ENCODE data around the gene ARF1.

Gene ARF1

GRCh38 chr1:228084325-228084724 lies 1.8 kb downstream of the ARF1 start:
- H3K36me3 ChIP-seq = peaks cover 3% of the 10 kb centered on the region
- no peak for TF ChIP-seq CTCF (IDR thresholded peaks at IDR 0.05; ENCODE audit: low read depth, low read length)
- no peaks in the 10 kb centered on the region for H3K9me3 ChIP-seq (ENCODE audit: severe bottlenecking)
- H3K27me3 ChIP-seq (ENCODE audit: insufficient read depth, low read depth, severe bottlenecking) = no peaks in the 10 kb centered on the region
- no peak overlapping the region for H3K27ac ChIP-seq
- no peak overlapping the region for H3K4me3 ChIP-seq (ENCODE audit: low read depth, low read length)
- DNase-seq = no peak

- H3K4me3 ChIP-seq (ENCODE audit: low read depth, low read length) = no peak overlapping the region
- no peak overlapping the region for H3K27ac ChIP-seq
- H3K36me3 ChIP-seq = peaks cover 3% of the 10 kb centered on the region
- H3K27me3 ChIP-seq (ENCODE audit: insufficient read depth, low read depth, severe bottlenecking) = no peaks in the 10 kb centered on the region
- H3K9me3 ChIP-seq (ENCODE audit: severe bottlenecking) = no peaks in the 10 kb centered on the region
- no peak for DNase-seq
- TF ChIP-seq CTCF (IDR thresholded peaks at IDR 0.05; ENCODE audit: low read depth, low read length) = no peak
These were observed 2.3 kb downstream of the ARF1 start for GRCh38 chr1:228084797-228085196.

GRCh38 chr1:228085287-228085951 lies 2.9 kb downstream of the ARF1 start:
- Histone ChIP-seq H3K4me3 (ENCODE audit: low read depth, low read length) (no peak overlapping the region), H3K9me3 (ENCODE audit: severe bottlenecking) (no peaks in the 10 kb centered on the region), H3K27me3 (ENCODE audit: insufficient read depth, low read depth, severe bottlenecking) (no peaks in the 10 kb centered on the region), H3K27ac (no peak overlapping the region), H3K36me3 (peaks cover 3% of the 10 kb centered on the region)
- no peak for TF ChIP-seq CTCF (IDR thresholded peaks at IDR 0.05; ENCODE audit: low read depth, low read length)
- DNase-seq = peak; percentile 53

- no peaks in the 10 kb centered on the region for H3K27me3 ChIP-seq (ENCODE audit: insufficient read depth, low read depth, severe bottlenecking)
- H3K27ac ChIP-seq = no peak overlapping the region
- H3K4me3 ChIP-seq (ENCODE audit: low read depth, low read length) = no peak overlapping the region
- DNase-seq = no peak
- no peaks in the 10 kb centered on the region for H3K9me3 ChIP-seq (ENCODE audit: severe bottlenecking)
- H3K36me3 ChIP-seq = peaks cover 3% of the 10 kb centered on the region
- TF ChIP-seq CTCF (IDR thresholded peaks at IDR 0.05; ENCODE audit: low read depth, low read length) = no peak
These were observed 5.3 kb downstream of the ARF1 start for GRCh38 chr1:228087771-228088251.

- DNase-seq = no peak
- Histone ChIP-seq H3K36me3 (no peaks in the 10 kb centered on the region; the same call in 1 of the 2 replicates), H3K27ac (no peak overlapping the region), H3K4me3 (ENCODE audit: low read depth, low read length) (no peak overlapping the region), H3K9me3 (ENCODE audit: severe bottlenecking) (no peaks in the 10 kb centered on the region), H3K27me3 (ENCODE audit: insufficient read depth, low read depth, severe bottlenecking) (no peaks in the 10 kb centered on the region)
- no peak for TF ChIP-seq CTCF (IDR thresholded peaks at IDR 0.05; ENCODE audit: low read depth, low read length)
These were observed 6.3 kb downstream of the ARF1 start for GRCh38 chr1:228088586-228089498.
